HG02973 (cell line): ENCODE data around the gene ZBTB32.
A peak's percentile ranks its signal among the peaks of the same experiment; 100 is the strongest.
"Not testable (repeated sequence)": the region's sequence is repeated elsewhere in the genome, so short reads cannot be mapped to it uniquely, and the experiment has no call there.

Experiments used
- ATAC-seq: cut with Tn5 transposase; IDR thresholded peaks from one replicate; pipeline ENCODE4 v1.9.1; 2021; ENCODE audit warnings: moderate library complexity; ENCODE audit not compliant: unreplicated experiment

The ZBTB32 gene

GRCh38 chr19:35704218-35704617 lies at the start of gene ZBTB32:
TSS of gene ZBTB32 (plus strand) at chr19:35704558. CDS start at chr19:35714627, 10,069 bp downstream.
- ATAC-seq: no peak

- not testable (repeated sequence) for ATAC-seq
Observed at GRCh38 chr19:35654828-35655227, 49.5 kb upstream of the ZBTB32 start.

DNA sequence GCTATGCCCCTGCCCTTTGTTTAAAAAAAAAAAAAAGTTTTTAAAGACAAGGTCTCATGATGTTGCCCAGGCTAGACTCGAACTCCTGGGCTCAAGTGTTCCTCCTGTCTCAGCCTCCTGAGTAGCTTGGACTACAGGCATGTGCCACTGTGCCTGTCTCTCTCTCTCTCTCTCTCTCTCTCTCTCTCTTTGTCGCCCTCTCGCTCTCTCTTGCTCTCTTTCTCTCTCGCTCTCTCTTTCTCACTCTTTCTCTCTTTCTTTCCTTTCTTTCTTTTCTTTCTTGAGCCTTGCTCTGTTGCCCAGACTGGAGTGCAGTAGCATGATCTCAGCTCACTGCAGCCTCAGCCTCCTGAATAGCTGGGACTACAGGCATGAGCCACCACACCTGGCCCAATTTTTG lies 48.8 kb upstream of the ZBTB32 start:
- no peak for ATAC-seq

DNA sequence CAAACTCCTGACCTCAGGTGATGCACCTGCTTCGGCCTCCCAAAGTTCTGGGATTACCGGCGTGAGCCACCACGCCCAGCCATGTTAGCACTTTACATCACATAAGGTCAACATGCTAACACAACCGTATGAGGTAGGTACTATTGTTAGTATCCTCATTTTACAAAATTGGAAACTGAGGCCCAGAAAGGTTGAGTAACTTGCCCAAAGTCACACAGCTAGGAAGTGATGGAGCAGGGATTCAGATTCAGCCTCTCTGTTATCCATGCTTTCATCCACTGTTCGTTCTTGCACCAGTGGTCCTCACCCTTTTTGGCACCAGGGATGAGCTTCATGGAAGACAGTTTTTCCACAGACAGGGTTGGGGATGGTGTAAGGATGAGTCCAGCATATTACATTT lies 47.7 kb upstream of the ZBTB32 start:
- no peak for ATAC-seq

- no peak for ATAC-seq
Observed at GRCh38 chr19:35657904-35658700, 46.3 kb upstream of the ZBTB32 start.

GRCh38 chr19:35661995-35662340 lies 42.4 kb upstream of the ZBTB32 start:
- ATAC-seq: no peak

- no peak for ATAC-seq
Observed at GRCh38 chr19:35663981-35664380, 40.4 kb upstream of the ZBTB32 start.

GRCh38 chr19:35665157-35665556 lies 39.2 kb upstream of the ZBTB32 start:
- ATAC-seq: no peak

GRCh38 chr19:35665604-35666003 lies 38.8 kb upstream of the ZBTB32 start:
- ATAC-seq: no peak

- ATAC-seq: no peak
Observed at GRCh38 chr19:35666251-35666913, 38.0 kb upstream of the ZBTB32 start, which contains the start of gene UPK1A. TSS of gene UPK1A (plus strand) at chr19:35666517. CDS start at chr19:35666813, 296 bp downstream.

DNA sequence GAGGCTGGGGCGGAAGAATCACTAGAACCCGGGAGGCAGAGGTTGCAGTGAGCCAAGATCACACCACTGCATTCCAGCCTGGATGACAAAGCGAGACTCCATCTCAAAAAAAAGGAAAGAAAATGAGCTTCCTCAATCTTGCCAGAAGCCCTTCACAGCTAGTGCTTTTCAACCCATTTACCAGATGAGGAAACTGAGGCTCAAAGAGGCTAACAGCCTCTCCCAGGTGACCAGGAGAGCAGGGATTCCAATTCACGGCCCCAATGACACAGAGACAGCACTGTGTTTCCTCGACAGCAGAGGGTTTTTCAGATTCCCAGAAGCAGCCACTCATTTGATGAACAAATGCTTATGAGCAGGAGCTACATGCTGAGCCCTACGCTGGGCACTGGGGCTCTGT lies 34.8 kb upstream of the ZBTB32 start:
- no peak for ATAC-seq

GRCh38 chr19:35669974-35670373 lies 34.4 kb upstream of the ZBTB32 start:
- no peak for ATAC-seq

GRCh38 chr19:35670686-35671085 lies 33.7 kb upstream of the ZBTB32 start:
- ATAC-seq: no peak

DNA sequence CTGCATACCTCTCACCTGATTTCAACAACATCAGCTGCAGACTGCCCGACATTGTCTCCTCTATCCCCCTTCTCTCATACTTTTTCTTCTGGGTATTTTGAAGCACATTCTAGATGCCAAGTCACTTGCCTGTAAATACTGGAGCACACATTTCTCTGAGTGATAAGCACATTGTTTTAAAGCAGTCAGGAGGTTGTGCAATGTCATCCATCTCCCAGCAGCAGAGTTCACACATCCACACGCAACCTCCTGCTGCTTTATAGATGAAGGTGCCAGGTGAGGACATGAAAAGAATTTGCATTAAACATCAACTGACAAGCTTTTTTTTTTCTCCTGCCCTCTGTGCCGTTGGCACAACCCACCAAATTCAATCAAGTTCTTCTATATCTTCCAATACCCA lies 32.5 kb upstream of the ZBTB32 start:
- no peak for ATAC-seq

GRCh38 chr19:35673121-35673804 lies 31.1 kb upstream of the ZBTB32 start:
- ATAC-seq: no peak

GRCh38 chr19:35675589-35676140 lies 28.7 kb upstream of the ZBTB32 start:
- ATAC-seq: no peak

DNA sequence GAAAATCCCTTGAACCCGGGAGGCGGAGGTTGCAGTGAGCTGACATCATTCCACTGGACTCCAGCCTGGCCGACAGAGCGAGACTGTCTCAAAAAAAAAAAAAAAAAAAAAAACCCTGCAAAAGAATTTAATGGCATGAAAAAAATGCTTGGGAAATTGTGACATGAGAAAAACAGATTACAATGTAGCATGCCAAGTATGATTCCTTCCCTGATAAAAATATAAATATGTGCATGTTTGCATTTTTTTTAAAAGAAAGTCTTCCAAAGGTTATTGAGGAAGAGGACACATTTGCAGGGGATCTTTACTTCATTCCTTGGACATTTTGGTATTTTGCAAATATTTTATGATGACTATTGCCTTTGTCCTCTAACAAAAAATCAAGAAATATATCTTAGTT lies 14.5 kb upstream of the ZBTB32 start:
- no peak for ATAC-seq

DNA sequence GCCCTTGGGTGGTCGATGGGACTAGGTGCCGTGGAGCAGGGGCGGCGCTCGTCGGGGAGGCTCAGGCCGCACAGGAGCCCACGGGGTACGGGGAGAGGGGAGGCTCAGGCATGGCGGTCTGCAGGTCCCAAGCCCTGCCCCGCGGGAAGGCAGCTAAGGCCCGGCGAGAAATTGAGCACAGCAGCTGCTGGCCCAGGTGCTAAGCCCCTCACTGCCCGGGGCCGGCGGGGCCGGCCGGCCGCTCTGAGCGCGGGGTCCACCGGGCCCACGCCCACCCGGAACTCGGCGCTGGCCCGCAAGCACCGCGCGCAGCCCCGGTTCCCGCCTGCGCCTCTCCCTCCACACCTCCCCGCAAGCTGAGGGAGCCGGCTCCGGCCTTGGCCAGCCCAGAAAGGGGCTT lies 13.3 kb upstream of the ZBTB32 start:
- ATAC-seq: not testable (repeated sequence)

DNA sequence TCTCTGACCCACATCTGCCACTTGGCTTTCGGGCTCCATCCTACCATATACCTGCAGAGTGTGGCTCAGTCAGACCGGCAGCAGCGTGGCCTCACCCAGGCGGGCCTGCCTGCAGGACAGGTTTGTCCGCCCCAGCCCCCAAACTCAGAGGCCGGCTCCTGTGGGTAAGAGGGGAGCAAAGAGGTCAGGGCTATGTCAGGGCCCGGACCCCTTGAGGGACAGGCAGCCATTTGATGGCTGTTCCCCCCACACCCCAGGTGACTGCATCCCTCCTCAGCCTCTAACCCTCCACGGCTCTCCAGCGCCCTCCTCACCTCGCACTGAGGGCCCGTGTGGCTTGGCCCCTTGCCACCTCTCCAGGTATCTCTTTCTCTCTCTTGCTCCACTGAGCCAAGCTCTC lies 12.3 kb upstream of the ZBTB32 start:
- ATAC-seq: no peak

GRCh38 chr19:35693422-35693821 lies 10.9 kb upstream of the ZBTB32 start:
- no peak for ATAC-seq

GRCh38 chr19:35693835-35694599 lies 10.3 kb upstream of the ZBTB32 start:
- peak; percentile 78 for ATAC-seq
